GM08714 (cell line): ENCODE results near the gene DIP2C.

Source experiments
- H3K4me3 ChIP-seq: fragments of 200-500 bp; sonication (Bioruptor generic); 2 replicates; pipeline ENCODE4 v1.5.1; 2014; ENCODE audit warnings: mild to moderate bottlenecking, low read length, inconsistent platforms
- ZNF274 ChIP-seq: IDR thresholded peaks from 2 replicates; pipeline ENCODE4 v1.6.1; 2012; ENCODE audit warnings: mild to moderate bottlenecking, low read depth, low read length

DIP2C gene

GRCh38 chr10:422241-422640 is 267.2 kb downstream of the DIP2C start:
- H3K4me3 ChIP-seq, result no peak overlapping the region
- no peak for TF ChIP-seq ZNF274

- no peak overlapping the region for H3K4me3 ChIP-seq
- no peak for TF ChIP-seq ZNF274
Measured at GRCh38 chr10:421170-421569, 268.3 kb downstream of the DIP2C start.

GRCh38 chr10:420154-421121 is 269.0 kb downstream of the DIP2C start:
- no peak for TF ChIP-seq ZNF274
- no peak overlapping the region for H3K4me3 ChIP-seq

GRCh38 chr10:418894-419293 is 270.6 kb downstream of the DIP2C start:
- TF ChIP-seq ZNF274, result no peak
- H3K4me3 ChIP-seq, result no peak overlapping the region

GRCh38 chr10:418226-418625 is 271.2 kb downstream of the DIP2C start:
- no peak overlapping the region for H3K4me3 ChIP-seq
- TF ChIP-seq ZNF274, result no peak

GRCh38 chr10:416091-416515 is 273.4 kb downstream of the DIP2C start:
- H3K4me3 ChIP-seq, result no peak overlapping the region
- no peak for TF ChIP-seq ZNF274

GRCh38 chr10:413662-414071 is 275.8 kb downstream of the DIP2C start:
- no peak for TF ChIP-seq ZNF274

GRCh38 chr10:412109-412508 is 277.4 kb downstream of the DIP2C start:
- TF ChIP-seq ZNF274, result no peak

More at GRCh38 chr10:413662-414071, 275.8 kb downstream of the DIP2C start:
- no peak overlapping the region for H3K4me3 ChIP-seq

GRCh38 chr10:411603-412002 is 277.9 kb downstream of the DIP2C start:
- no peak for TF ChIP-seq ZNF274
- no peak overlapping the region for H3K4me3 ChIP-seq

More at GRCh38 chr10:412109-412508, 277.4 kb downstream of the DIP2C start:
- no peak overlapping the region for H3K4me3 ChIP-seq

- TF ChIP-seq ZNF274, result no peak
- no peak overlapping the region for H3K4me3 ChIP-seq
Measured at GRCh38 chr10:409408-410040, 279.9 kb downstream of the DIP2C start.

- no peak overlapping the region for H3K4me3 ChIP-seq
- no peak for TF ChIP-seq ZNF274
Measured at GRCh38 chr10:408236-408635, 281.2 kb downstream of the DIP2C start.

- no peak for TF ChIP-seq ZNF274
- H3K4me3 ChIP-seq, result no peak overlapping the region
Measured at GRCh38 chr10:406976-407375, 282.5 kb downstream of the DIP2C start.

- no peak overlapping the region for H3K4me3 ChIP-seq
- TF ChIP-seq ZNF274, result no peak
Measured at GRCh38 chr10:405648-406047, 283.8 kb downstream of the DIP2C start.

- no peak for TF ChIP-seq ZNF274
- no peak overlapping the region for H3K4me3 ChIP-seq
Measured at GRCh38 chr10:404991-405390, 284.5 kb downstream of the DIP2C start.

- no peak for TF ChIP-seq ZNF274
- H3K4me3 ChIP-seq, result no peak overlapping the region
Measured at GRCh38 chr10:404346-404745, 285.1 kb downstream of the DIP2C start.
